Measurements from ENCODE around the gene DUSP11. TPM values are rescaled to one million over a fixed set of nuclear protein-coding genes. Genes with fewer than 3 reads are reported as not detected.
"Not testable (repeated sequence)": the region's sequence is repeated elsewhere in the genome, so short reads cannot be mapped to it uniquely, and the experiment has no call there.

Gene DUSP11
- total RNA-seq, 2 experiments from 2014 or later, result 25.0 to 40.9 TPM

GRCh38 chr2:73728711-73729110, 51.2 kb downstream of the DUSP11 start:
- intact Hi-C loops (cut with micrococcal nuclease; ENCODE audit: unreplicated experiment), result no loop called here

GRCh38 chr2:73728043-73728442, 51.9 kb downstream of the DUSP11 start:
- H3K4me1 ChIP-seq (ENCODE audit: insufficient read depth, low read length, poor library complexity, severe bottlenecking), result no peaks in the 10 kb centered on the region
- no peaks in the 10 kb centered on the region for H3K9me3 ChIP-seq (ENCODE audit: low read length)
- peaks cover 47% of the 10 kb centered on the region for H3K36me3 ChIP-seq (ENCODE audit: insufficient read depth, low read length)
- no peak overlapping the region for H3K27ac ChIP-seq (ENCODE audit: low read depth, low read length, poor library complexity, severe bottlenecking)
- no peaks in the 10 kb centered on the region for H4K20me1 ChIP-seq (ENCODE audit: insufficient read depth, low read length)
- CTCF ChIA-PET (ENCODE audit: unreplicated experiment), result no interaction called here
- intact Hi-C loops (cut with micrococcal nuclease; ENCODE audit: unreplicated experiment), result no loop called here
- no peak overlapping the region for H3K4me3 ChIP-seq (ENCODE audit: low read depth, low read length, poor library complexity, severe bottlenecking)
- no peaks in the 10 kb centered on the region for H3K79me2 ChIP-seq (ENCODE audit: insufficient read depth, low read depth, low read length)
- no peaks in the 10 kb centered on the region for H3K9me2 ChIP-seq (ENCODE audit: insufficient read depth, low read length)
- no peak overlapping the region for H2AFZ ChIP-seq (ENCODE audit: low read length)
- POLR2A ChIA-PET, result no interaction called here
- DNase-seq (ENCODE audit: low spot score), result no peak
- no TSS peak for BruUV-seq (replicated peaks)
- TF ChIP-seq CTCF (conservative IDR thresholded peaks at IDR 0.05; ENCODE audit: low read length) (no peak), EZH2phosphoT487 (IDR thresholded peaks at IDR 0.05; ENCODE audit: borderline replicate concordance, low read depth, low read length) (no peak)
- no peak overlapping the region for H3K4me2 ChIP-seq (ENCODE audit: low read length)

More at GRCh38 chr2:73728711-73729110, 51.2 kb downstream of the DUSP11 start:
- Histone ChIP-seq H3K79me2 (ENCODE audit: insufficient read depth, low read depth, low read length) (no peaks in the 10 kb centered on the region), H3K36me3 (ENCODE audit: insufficient read depth, low read length) (peaks cover 53% of the 10 kb centered on the region), H3K4me1 (ENCODE audit: insufficient read depth, low read length, poor library complexity, severe bottlenecking) (no peaks in the 10 kb centered on the region), H3K4me3 (ENCODE audit: low read depth, low read length, poor library complexity, severe bottlenecking) (no peak overlapping the region), H3K9me3 (ENCODE audit: low read length) (no peaks in the 10 kb centered on the region), H3K27ac (ENCODE audit: low read depth, low read length, poor library complexity, severe bottlenecking) (no peak overlapping the region), H3K4me2 (ENCODE audit: low read length) (no peak overlapping the region), H3K9me2 (ENCODE audit: insufficient read depth, low read length) (no peaks in the 10 kb centered on the region), H4K20me1 (ENCODE audit: insufficient read depth, low read length) (no peaks in the 10 kb centered on the region), H2AFZ (ENCODE audit: low read length) (no peak overlapping the region)
- no TSS peak for BruUV-seq (replicated peaks)
- TF ChIP-seq CTCF (conservative IDR thresholded peaks at IDR 0.05; ENCODE audit: low read length) (no peak), EZH2phosphoT487 (IDR thresholded peaks at IDR 0.05; ENCODE audit: borderline replicate concordance, low read depth, low read length) (no peak)
- CTCF ChIA-PET (ENCODE audit: unreplicated experiment), result no interaction called here
- POLR2A ChIA-PET, result interaction anchor here (0.6 kb wide), 1 partner anchor 52 kb away, joined by 4 read pairs; no protein-coding TSS in a partner anchor
- no peak for DNase-seq (ENCODE audit: low spot score)

GRCh38 chr2:73726657-73727056, 53.2 kb downstream of the DUSP11 start:
- H3K79me2 ChIP-seq (ENCODE audit: insufficient read depth, low read depth, low read length); H3K4me2 ChIP-seq (ENCODE audit: low read length); CTCF ChIA-PET (ENCODE audit: unreplicated experiment); BruUV-seq (replicated peaks); POLR2A ChIA-PET; H3K9me2 ChIP-seq (ENCODE audit: insufficient read depth, low read length); H3K9me3 ChIP-seq (ENCODE audit: low read length); intact Hi-C loops (cut with micrococcal nuclease; ENCODE audit: unreplicated experiment); H4K20me1 ChIP-seq (ENCODE audit: insufficient read depth, low read length); H3K4me3 ChIP-seq (ENCODE audit: low read depth, low read length, poor library complexity, severe bottlenecking); H3K4me1 ChIP-seq (ENCODE audit: insufficient read depth, low read length, poor library complexity, severe bottlenecking); H2AFZ ChIP-seq (ENCODE audit: low read length); DNase-seq (ENCODE audit: low spot score); H3K27ac ChIP-seq (ENCODE audit: low read depth, low read length, poor library complexity, severe bottlenecking): not testable (repeated sequence)
- peaks cover 33% of the 10 kb centered on the region for H3K36me3 ChIP-seq (ENCODE audit: insufficient read depth, low read length)

Measured in OCI-LY7 (cell line).